HepG2 (cell line): ENCODE measurements around the gene COL4A2. TPM values are rescaled to one million over a fixed set of nuclear protein-coding genes. Genes with fewer than 3 reads are reported as not detected.

ENCODE experiments used
- ATAC-seq: fragments of 200-7000 bp; cut with Tn5 transposase; 3 replicates; pipeline ENCODE4 v1.9.1; 2020; ENCODE audit warnings: mild to moderate bottlenecking, moderate library complexity
- BruUV-seq: library from RNA; stranded (reverse); fragments of 400-500 nt; replicated peaks from 2 replicates; lab custom pipeline; 2021; lab: Mats Ljungman, UMichigan
- CTCF ChIA-PET: fragments of 300-600 bp; formaldehyde crosslinking; extraction: SDS; loops from one replicate; lab custom pipeline; 2021; ENCODE audit warnings: low total read pairs, inconsistent platforms, low intra/inter-chr PET ratio; lab: Yijun Ruan, JAX
- POLR2A ChIA-PET: fragments of 350-600 bp; sonication (Branson Sonifier 250); formaldehyde crosslinking; loops from one replicate; lab custom pipeline; 2020; ENCODE audit warnings: antibody characterized with exemption, inconsistent platforms; lab: Yijun Ruan, JAX
- DNase-seq: peaks from one replicate; pipeline ENCODE4 v3.0.0-alpha.2; 2015; ENCODE audit warnings: low spot score
- FAIRE-seq: peaks from 3 replicates; lab custom pipeline; 2011; peaks lifted over from hg19 to GRCh38; lab: Jason Lieb, UNC
- H2AFZ ChIP-seq: one replicate; pipeline ENCODE4 v1.6.1; 2011; ENCODE audit warnings: low read length, inconsistent platforms
- H3K27ac ChIP-seq: fragments of 300-600 bp; 3 replicates; pipeline ENCODE4 v1.8.0; 2011; ENCODE audit warnings: mixed run types, mild to moderate bottlenecking, mixed read lengths, low read length, inconsistent platforms; ENCODE audit not compliant: insufficient read depth; ENCODE audit errors: extremely low read length
- H3K27me3 ChIP-seq, 2 experiments: fragments of 200-600 bp in 1 of 2; 2 replicates in 1 of 2; 3 replicates in 1 of 2; pipeline versions ENCODE4 v1.6.0 to v1.8.0; 2011; ENCODE audit warnings: low read length in 2 of 2, mild to moderate bottlenecking in 2 of 2, moderate library complexity in 2 of 2, inconsistent platforms in 1 of 2; ENCODE audit not compliant: insufficient read depth in 2 of 2, control insufficient read depth in 1 of 2
- H3K36me3 ChIP-seq, 2 experiments: fragments of 200-600 bp in 1 of 2; replicated peaks in 1 of 2; 2 replicates in 1 of 2; 3 replicates in 1 of 2; pipeline versions ENCODE4 v1.5.1 to v1.8.0; 2011; ENCODE audit warnings: low read length in 2 of 2, inconsistent platforms in 1 of 2; ENCODE audit not compliant: insufficient read depth in 2 of 2, control insufficient read depth in 1 of 2
- H3K4me1 ChIP-seq: 2 replicates; pipeline ENCODE4 v1.5.1; 2012; ENCODE audit warnings: low read length, inconsistent platforms; ENCODE audit not compliant: insufficient read depth
- H3K4me2 ChIP-seq: 2 replicates; pipeline ENCODE4 v1.6.0; 2011; ENCODE audit warnings: low read depth, low read length, inconsistent platforms
- H3K4me3 ChIP-seq, 3 experiments: fragments of 200-600 bp in 1 of 3; sonication (generic), shearing (Covaris generic) in 1 of 3; replicated peaks in 1 of 3; 2 replicates each; pipeline ENCODE4 v1.5.1; 2011 to 2016; ENCODE audit warnings: low read length in 3 of 3, inconsistent platforms in 2 of 3, low read depth in 2 of 3, mild to moderate bottlenecking in 2 of 3, control low read depth in 1 of 3, mixed read lengths in 1 of 3; ENCODE audit not compliant: insufficient read depth in 1 of 3
- H3K79me2 ChIP-seq: one replicate; pipeline ENCODE4 v1.6.1; 2011; ENCODE audit warnings: low read length, inconsistent platforms; ENCODE audit not compliant: insufficient read depth
- H3K9ac ChIP-seq: 2 replicates; pipeline ENCODE4 v1.6.0; 2011; ENCODE audit warnings: mild to moderate bottlenecking, low read depth, low read length, inconsistent platforms; ENCODE audit not compliant: insufficient read depth
- H3K9me3 ChIP-seq: 2 replicates; pipeline ENCODE4 v1.5.1; 2012; ENCODE audit warnings: mild to moderate bottlenecking, low read length
- H4K20me1 ChIP-seq: 2 replicates; pipeline ENCODE4 v1.6.0; 2011; ENCODE audit warnings: inconsistent platforms, mild to moderate bottlenecking, low read length, moderate library complexity; ENCODE audit not compliant: insufficient read depth
- FOXJ3 ChIP-seq: sonication (generic); formaldehyde crosslinking; IDR thresholded peaks from 2 replicates; pipeline ENCODE4 v1.4.0; 2020; ENCODE audit warnings: missing genetic modification reagents, mild to moderate bottlenecking, borderline replicate concordance
- MATR3 ChIP-seq: sonication (generic); formaldehyde crosslinking; IDR thresholded peaks from 2 replicates; pipeline ENCODE4 v1.4.0; 2020; ENCODE audit warnings: missing genetic modification reagents
- MAZ ChIP-seq, 2 experiments: sonication (generic) in 1 of 2; formaldehyde crosslinking in 1 of 2; IDR thresholded peaks; 2 replicates each; pipeline versions ENCODE4 v1.5.0 to v1.6.1; 2012 to 2020; ENCODE audit warnings: low read depth in 2 of 2, mild to moderate bottlenecking in 2 of 2, borderline replicate concordance in 1 of 2, improper control_type of control experiment in 1 of 2, low read length in 1 of 2, missing genetic modification reagents in 1 of 2, moderate library complexity in 1 of 2
- REPIN1 ChIP-seq: sonication (generic); formaldehyde crosslinking; IDR thresholded peaks from 2 replicates; pipeline ENCODE4 v1.8.0; 2022; ENCODE audit warnings: missing genetic modification reagents, low read depth, mild to moderate bottlenecking, borderline replicate concordance
- SAP130 ChIP-seq: IDR thresholded peaks from 2 replicates; pipeline ENCODE4 v1.6.1; 2016; ENCODE audit warnings: low read depth
- SRSF1 ChIP-seq: fragments of 200-400 bp; formaldehyde crosslinking; optimal IDR thresholded peaks from 2 replicates; pipeline ENCODE3; 2017; ENCODE audit warnings: mild to moderate bottlenecking, low read depth, low read length, moderate library complexity
- ZBTB21 ChIP-seq: sonication (generic); formaldehyde crosslinking; IDR thresholded peaks from 2 replicates; pipeline ENCODE4 v1.4.0; 2020; ENCODE audit warnings: missing genetic modification reagents
- ZNF207 ChIP-seq: fragments of 450-650 bp; IDR thresholded peaks from 2 replicates; pipeline ENCODE4 v1.6.1; 2016; ENCODE audit warnings: antibody characterized with exemption, borderline replicate concordance
- ZNF354B ChIP-seq: sonication (generic); formaldehyde crosslinking; IDR thresholded peaks from 2 replicates; pipeline ENCODE4 v1.8.0; 2022; ENCODE audit warnings: mild to moderate bottlenecking, missing genetic modification reagents
- ZNF841 ChIP-seq: sonication (generic); formaldehyde crosslinking; IDR thresholded peaks from 2 replicates; pipeline ENCODE4 v1.8.1; 2023; ENCODE audit warnings: missing genetic modification reagents, borderline replicate concordance
- ZSCAN22 ChIP-seq: sonication (generic); formaldehyde crosslinking; IDR thresholded peaks from 2 replicates; pipeline ENCODE4 v1.4.0; 2020; ENCODE audit warnings: mild to moderate bottlenecking, missing genetic modification reagents
- WGBS: methylation state at CpG from one replicate; pipeline ENCODE4 v1.1.6; 2017; ENCODE audit warnings: low lambda C conversion rate; 5-methylcytosine and 5-hydroxymethylcytosine counted together
- in situ Hi-C: cut with HindIII; loops from 2 replicates; pipeline ENCODE4 v1.10.0; 2017; ENCODE audit warnings: low pct_unique_long_range_greater_than_20kb; ENCODE audit not compliant: extremely low pct_ligation_motif_present
- intact Hi-C: fragments of 100-400 bp; cut with micrococcal nuclease; formaldehyde crosslinking; loops from one replicate; pipeline ENCODE4 v1.10.0; 2022; ENCODE audit not compliant: unreplicated experiment
- polyA plus RNA-seq, 8 experiments: library from polyadenylated mRNA; depleted of rRNA in 3 of 8; stranded (reverse) in 7 of 8; unstranded in 1 of 8; fragments of >200 nt; fragmentation: Illumina TruSeq in 4 of 8; extraction: Trizol in 4 of 8; gene quantifications; 2 replicates each; pipeline versions ENCODE4 v1.2.1 to v1.2.3, GENCODE V29; 2011 to 2016; ENCODE audit warnings: low read depth in 4 of 8, missing spikeins in 1 of 8, mixed read lengths in 1 of 8; ENCODE audit not compliant: insufficient read depth in 1 of 8
- total RNA-seq, 5 experiments: library from RNA; depleted of rRNA; stranded (reverse); fragments of >200 nt; fragmentation: Illumina TruSeq; extraction: Trizol; gene quantifications; 2 replicates each; pipeline ENCODE4 v1.2.3, GENCODE V29; 2016; ENCODE audit warnings: low read depth in 1 of 5
- TF ChIP-seq, protein P1 (sequence below): IDR thresholded peaks from 2 replicates; pipeline ENCODE4 v1.6.1; 2016; ENCODE audit warnings: missing compliant biosample characterization, missing genetic modification reagents, borderline replicate concordance
- TF ChIP-seq, protein P2 (sequence below), 2 experiments: IDR thresholded peaks; 2 replicates each; pipeline ENCODE4 v1.6.1; 2011 to 2012; ENCODE audit warnings: low read length in 2 of 2, borderline replicate concordance in 1 of 2, low read depth in 1 of 2, mild to moderate bottlenecking in 1 of 2, moderate library complexity in 1 of 2
- TF ChIP-seq, protein P3 (sequence below): sonication (generic); formaldehyde crosslinking; IDR thresholded peaks from 2 replicates; pipeline ENCODE4 v1.5.0; 2020; ENCODE audit warnings: missing genetic modification reagents
- TF ChIP-seq, protein P4 (sequence below): sonication (generic); formaldehyde crosslinking; IDR thresholded peaks from 2 replicates; pipeline ENCODE4 v1.4.0; 2020; ENCODE audit warnings: missing genetic modification reagents

The COL4A2 gene
- total and polyA plus RNA-seq, 2 of the 13 experiments (the other 11 are each of a cell fraction or from before 2014, with no cell fraction given), result 0.22 to 1.9 TPM

DNA sequence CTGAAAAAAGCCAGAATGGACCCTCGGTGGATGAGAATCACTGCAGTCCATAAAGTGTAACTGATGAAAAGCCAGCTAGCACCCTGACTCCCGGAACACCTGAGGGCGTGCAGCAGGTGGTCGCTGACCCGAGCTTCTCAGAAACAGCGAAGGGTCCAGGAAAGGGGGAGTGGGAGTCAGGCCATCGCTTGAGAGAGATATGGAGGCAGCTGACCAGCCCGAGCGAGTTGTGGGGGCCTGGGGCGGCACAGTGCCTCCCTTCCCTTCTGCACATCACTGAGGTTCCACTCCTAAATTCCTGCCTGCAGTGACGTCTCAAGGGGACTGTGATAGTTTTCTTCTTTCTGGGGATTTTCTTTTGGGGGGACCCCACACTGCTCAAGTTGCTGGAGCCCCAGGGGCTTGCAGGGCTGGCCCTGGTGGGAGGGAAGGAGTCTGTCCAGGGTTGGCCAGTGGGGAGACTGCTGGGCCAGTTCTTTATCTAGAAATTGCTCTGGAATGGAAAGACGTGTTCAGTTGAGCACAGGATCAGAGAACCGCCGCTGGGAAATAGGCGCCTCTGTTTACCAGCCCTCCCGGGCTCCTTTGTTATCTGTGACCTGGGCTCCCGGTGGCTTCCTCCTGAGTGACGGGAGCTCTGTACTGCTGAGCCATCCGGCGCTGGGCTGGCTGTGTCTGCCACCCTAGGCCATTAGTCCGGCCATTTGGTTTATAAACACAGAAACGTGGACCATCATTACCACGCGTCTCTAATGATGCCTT is 183.1 kb downstream of the COL4A2 start:
- CTCF ChIA-PET, result no interaction called here
- Histone ChIP-seq H3K4me2 (peak overlapping the region; percentile 33), H3K9me3 (no peaks in the 10 kb centered on the region), H3K9ac (no peak overlapping the region), H4K20me1 (no peaks in the 10 kb centered on the region), H3K4me3 (peak overlapping the region in 1 of 3 experiments; percentile 7; a peak in 1 of 6 replicates), H3K79me2 (no peaks in the 10 kb centered on the region), H2AFZ (no peak overlapping the region), H3K27ac (peak overlapping the region; percentile 10), H3K36me3 (no peaks in the 10 kb centered on the region), H3K27me3 (no peaks in the 10 kb centered on the region), H3K4me1 (peaks cover 72% of the 10 kb centered on the region)
- FAIRE-seq (peak; percentile 23), DNase-seq (peak; percentile 89), ATAC-seq (peak; percentile 95)
- POLR2A ChIA-PET, result no interaction called here
- intact Hi-C loops, result loop anchor here (1.0 to 2.0 kb wide), 2 partner anchors 34 to 71 kb away; partner anchors contain the start of gene RAB20
- in situ Hi-C loops, result no loop called here
- BruUV-seq, result no TSS peak
- 52% methylated on average over 13 of the region's 24 CpGs for WGBS
- TF ChIP-seq, protein P1, sequence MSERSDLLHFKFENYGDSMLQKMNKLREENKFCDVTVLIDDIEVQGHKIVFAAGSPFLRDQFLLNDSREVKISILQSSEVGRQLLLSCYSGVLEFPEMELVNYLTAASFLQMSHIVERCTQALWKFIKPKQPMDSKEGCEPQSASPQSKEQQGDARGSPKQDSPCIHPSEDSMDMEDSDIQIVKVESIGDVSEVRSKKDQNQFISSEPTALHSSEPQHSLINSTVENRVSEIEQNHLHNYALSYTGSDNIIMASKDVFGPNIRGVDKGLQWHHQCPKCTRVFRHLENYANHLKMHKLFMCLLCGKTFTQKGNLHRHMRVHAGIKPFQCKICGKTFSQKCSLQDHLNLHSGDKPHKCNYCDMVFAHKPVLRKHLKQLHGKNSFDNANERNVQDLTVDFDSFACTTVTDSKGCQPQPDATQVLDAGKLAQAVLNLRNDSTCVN (CRISPR knock-in tag), result peak; percentile 97
- TF ChIP-seq, protein P2, sequence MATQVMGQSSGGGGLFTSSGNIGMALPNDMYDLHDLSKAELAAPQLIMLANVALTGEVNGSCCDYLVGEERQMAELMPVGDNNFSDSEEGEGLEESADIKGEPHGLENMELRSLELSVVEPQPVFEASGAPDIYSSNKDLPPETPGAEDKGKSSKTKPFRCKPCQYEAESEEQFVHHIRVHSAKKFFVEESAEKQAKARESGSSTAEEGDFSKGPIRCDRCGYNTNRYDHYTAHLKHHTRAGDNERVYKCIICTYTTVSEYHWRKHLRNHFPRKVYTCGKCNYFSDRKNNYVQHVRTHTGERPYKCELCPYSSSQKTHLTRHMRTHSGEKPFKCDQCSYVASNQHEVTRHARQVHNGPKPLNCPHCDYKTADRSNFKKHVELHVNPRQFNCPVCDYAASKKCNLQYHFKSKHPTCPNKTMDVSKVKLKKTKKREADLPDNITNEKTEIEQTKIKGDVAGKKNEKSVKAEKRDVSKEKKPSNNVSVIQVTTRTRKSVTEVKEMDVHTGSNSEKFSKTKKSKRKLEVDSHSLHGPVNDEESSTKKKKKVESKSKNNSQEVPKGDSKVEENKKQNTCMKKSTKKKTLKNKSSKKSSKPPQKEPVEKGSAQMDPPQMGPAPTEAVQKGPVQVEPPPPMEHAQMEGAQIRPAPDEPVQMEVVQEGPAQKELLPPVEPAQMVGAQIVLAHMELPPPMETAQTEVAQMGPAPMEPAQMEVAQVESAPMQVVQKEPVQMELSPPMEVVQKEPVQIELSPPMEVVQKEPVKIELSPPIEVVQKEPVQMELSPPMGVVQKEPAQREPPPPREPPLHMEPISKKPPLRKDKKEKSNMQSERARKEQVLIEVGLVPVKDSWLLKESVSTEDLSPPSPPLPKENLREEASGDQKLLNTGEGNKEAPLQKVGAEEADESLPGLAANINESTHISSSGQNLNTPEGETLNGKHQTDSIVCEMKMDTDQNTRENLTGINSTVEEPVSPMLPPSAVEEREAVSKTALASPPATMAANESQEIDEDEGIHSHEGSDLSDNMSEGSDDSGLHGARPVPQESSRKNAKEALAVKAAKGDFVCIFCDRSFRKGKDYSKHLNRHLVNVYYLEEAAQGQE (IDR thresholded peaks at IDR 0.05; ENCODE audit: borderline replicate concordance in 1 of 2, low read depth in 1 of 2, low read length in 2 of 2), result no peak
- TF ChIP-seq FOXJ3 (CRISPR knock-in tag) (peak; percentile 28; the same call in 1 of the 2 replicates), ZNF841 (CRISPR knock-in tag) (no peak), MATR3 (CRISPR knock-in tag) (no peak), MAZ (IDR thresholded peaks at IDR 0.05; ENCODE audit: borderline replicate concordance, low read depth, low read length) (peak; percentile 72; the same call in 1 of the 2 replicates), MAZ (CRISPR knock-in tag; IDR thresholded peaks at IDR 0.05; ENCODE audit: low read depth) (no peak), ZNF354B (CRISPR knock-in tag) (no peak), ZBTB21 (CRISPR knock-in tag) (no peak), SAP130 (CRISPR knock-in tag) (peak; percentile 59), REPIN1 (CRISPR knock-in tag) (no peak), SRSF1 (no peak), ZNF207 (no peak), ZSCAN22 (no peak)
- TF ChIP-seq, protein P3, sequence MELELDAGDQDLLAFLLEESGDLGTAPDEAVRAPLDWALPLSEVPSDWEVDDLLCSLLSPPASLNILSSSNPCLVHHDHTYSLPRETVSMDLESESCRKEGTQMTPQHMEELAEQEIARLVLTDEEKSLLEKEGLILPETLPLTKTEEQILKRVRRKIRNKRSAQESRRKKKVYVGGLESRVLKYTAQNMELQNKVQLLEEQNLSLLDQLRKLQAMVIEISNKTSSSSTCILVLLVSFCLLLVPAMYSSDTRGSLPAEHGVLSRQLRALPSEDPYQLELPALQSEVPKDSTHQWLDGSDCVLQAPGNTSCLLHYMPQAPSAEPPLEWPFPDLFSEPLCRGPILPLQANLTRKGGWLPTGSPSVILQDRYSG (CRISPR knock-in tag), result no peak
- TF ChIP-seq, protein P4, sequence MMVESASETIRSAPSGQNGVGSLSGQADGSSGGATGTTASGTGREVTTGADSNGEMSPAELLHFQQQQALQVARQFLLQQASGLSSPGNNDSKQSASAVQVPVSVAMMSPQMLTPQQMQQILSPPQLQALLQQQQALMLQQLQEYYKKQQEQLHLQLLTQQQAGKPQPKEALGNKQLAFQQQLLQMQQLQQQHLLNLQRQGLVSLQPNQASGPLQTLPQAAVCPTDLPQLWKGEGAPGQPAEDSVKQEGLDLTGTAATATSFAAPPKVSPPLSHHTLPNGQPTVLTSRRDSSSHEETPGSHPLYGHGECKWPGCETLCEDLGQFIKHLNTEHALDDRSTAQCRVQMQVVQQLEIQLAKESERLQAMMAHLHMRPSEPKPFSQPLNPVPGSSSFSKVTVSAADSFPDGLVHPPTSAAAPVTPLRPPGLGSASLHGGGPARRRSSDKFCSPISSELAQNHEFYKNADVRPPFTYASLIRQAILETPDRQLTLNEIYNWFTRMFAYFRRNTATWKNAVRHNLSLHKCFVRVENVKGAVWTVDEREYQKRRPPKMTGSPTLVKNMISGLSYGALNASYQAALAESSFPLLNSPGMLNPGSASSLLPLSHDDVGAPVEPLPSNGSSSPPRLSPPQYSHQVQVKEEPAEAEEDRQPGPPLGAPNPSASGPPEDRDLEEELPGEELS, result peak; percentile 50
